ENCODE data around the gene FOXN3.

Gene FOXN3

GRCh38 chr14:89248411-89249064 lies 168.5 kb downstream of the FOXN3 start:
- no peak for DNase-seq

DNA sequence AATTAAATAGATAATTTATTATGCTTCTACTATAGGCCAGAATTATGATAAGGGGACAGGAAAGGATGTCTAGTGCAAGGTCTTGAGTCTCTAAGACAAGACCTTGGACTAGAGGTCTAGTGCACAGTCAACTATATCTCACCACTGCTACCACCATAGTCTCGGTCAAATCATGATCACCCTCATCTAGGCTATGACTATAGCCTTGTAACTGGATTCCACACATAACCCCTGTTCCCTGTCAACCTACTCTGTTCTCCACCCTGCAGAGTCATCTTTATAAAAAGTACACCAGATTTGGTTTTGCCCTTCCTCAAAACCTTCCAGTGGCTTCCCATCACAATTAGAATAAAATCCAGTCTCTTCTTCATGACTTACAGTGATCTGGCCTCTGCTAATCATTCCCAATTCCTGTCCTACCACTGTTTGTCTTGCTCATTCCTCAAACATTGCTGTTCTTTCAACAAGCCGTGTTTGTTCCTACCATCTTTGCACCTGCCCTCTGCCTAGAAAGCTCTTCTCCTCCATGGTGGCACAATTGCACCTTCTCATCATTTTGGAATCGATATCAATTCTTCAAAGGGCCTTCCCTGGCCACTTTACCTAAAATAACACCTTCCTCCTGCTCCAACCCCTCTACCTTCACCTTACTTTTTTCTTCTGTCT lies 169.4 kb downstream of the FOXN3 start:
- no peak for DNase-seq

DNA sequence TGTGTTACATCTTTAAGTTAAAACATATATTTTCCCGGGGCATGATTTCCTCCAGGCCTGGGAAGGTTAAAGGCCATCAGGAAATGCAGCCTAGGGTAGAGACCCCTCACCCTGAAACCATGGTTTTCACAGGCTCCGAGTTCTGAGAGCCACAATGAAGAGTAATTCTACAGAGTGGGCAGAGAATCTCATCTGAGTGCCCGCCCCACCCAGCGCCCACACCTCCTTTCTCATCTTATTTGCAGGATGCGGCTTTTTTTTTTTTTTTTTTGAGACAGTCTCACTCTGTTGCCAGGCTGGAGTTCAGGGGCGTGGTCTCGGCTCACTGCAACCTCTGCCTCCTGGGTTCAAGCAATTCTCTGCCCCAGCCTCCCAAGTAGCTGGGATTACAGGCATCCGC lies 170.7 kb downstream of the FOXN3 start:
- DNase-seq, result no peak

DNA sequence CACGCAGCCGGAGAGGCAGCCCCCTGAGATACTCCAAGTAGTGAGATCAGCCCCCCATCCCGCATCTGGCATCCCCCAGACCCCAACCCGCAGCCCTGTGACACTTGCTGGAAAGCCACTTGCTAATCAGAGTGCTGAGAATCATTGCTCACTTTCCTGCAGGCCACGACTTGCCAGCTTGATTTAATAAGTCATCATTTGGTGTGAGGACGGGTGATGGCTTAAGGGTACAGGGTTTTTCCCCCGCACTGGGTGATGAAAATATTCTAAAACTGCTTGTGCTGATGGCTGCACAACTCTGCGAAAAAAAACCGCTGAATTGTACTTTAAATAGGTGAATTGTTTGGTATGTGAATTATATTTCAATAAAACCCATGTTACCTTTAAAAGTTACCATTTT lies 171.2 kb downstream of the FOXN3 start:
- no peak for DNase-seq

DNA sequence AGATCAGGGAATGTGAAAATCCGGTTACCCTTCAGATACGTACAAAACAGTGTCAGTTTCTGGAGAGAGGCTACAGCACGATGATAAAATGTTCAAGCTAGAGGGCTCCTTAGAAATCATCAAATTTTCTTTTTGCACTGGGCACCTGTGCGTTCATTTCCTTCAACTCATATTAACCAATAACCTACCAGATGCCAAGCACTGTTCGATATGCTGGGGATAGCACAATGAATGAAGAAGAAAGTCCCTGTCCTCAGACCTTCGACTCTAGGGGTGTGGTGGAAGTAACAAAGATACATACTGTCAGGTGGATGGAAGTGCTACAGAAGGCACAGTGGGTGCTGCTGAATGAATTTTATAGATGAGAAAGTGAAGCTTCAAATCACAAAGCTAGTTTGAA lies 172.3 kb downstream of the FOXN3 start:
- no peak for DNase-seq

DNA sequence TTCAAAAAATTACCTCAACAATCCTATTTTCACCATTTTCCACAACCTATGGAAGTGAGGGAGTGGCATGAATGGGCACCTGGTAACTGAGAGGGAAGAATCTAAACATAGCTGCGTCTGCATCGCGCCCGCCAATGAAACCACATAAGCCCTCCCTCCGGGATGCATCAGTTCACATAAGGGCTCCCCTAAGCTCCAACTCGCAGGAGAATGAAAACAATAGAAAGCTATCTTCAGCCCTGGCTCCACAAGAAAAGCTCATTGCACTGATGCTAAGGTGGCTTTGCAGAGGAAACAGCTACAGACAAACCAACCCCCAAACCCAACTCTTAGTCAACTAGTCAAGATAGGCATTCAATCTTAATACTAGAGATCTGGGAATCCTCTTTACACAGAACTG lies 173.3 kb downstream of the FOXN3 start:
- DNase-seq, result no peak

DNA sequence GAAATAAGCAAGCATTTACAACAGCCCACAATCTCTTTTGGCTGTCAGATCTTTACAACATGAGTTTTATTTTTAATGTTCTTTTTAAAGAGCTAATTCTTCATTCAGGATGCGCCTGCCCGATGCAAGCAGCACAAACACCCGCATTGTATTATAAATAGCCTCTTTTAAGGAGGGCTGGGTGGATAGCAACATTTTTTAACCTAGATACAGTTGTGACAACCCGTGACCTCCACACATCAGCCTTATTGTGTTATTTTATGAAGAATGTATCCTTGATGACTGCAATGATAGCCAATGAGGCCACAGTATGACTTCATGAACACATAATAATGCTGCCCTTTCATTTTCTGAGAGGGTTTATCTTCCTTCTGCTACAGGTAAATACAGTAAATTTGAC lies 173.7 kb downstream of the FOXN3 start:
- DNase-seq, result no peak

GRCh38 chr14:89242652-89243279 lies 174.3 kb downstream of the FOXN3 start:
- DNase-seq, result no peak

GRCh38 chr14:89241934-89242651 lies 174.9 kb downstream of the FOXN3 start:
- no peak for DNase-seq

DNA sequence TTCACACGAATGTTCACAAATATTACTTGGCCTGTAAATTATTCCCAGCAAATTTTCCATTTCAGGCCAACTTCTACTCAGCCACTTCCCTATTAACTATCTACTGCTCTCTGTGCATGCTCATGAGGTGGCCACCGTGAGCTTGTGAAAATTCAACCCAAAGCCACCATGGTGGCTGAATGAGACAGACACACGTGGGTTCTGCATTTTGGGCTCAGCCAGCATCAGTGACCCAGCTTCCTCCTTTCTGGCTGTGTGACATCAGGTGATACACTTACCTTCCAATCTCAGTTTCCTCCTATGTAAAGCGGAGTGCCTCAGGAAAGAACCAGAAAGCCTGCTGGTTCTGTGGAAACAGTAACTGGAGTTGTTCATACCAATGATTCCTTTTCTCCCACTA lies 175.8 kb downstream of the FOXN3 start:
- DNase-seq, result no peak

DNA sequence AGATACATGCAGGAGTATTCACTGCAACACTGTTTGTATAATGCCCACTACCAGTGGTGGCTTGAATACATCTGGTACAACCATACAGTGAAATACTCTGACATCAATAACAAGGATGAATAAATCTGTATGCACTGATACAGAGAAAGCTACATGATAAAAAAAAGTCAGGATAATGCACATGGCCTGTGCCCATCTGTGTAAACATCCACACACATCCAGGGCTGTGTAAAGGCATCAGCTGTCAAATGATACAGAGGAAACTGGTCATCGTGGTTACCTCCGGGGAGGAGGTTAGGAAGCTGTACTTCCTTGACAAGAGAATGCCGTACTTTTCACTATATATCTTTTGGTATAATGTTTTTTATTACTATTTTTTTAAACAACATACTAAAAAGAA lies 176.6 kb downstream of the FOXN3 start:
- DNase-seq, result no peak

- DNase-seq, result no peak
Observed at GRCh38 chr14:89239023-89239422, 178.0 kb downstream of the FOXN3 start.

DNA sequence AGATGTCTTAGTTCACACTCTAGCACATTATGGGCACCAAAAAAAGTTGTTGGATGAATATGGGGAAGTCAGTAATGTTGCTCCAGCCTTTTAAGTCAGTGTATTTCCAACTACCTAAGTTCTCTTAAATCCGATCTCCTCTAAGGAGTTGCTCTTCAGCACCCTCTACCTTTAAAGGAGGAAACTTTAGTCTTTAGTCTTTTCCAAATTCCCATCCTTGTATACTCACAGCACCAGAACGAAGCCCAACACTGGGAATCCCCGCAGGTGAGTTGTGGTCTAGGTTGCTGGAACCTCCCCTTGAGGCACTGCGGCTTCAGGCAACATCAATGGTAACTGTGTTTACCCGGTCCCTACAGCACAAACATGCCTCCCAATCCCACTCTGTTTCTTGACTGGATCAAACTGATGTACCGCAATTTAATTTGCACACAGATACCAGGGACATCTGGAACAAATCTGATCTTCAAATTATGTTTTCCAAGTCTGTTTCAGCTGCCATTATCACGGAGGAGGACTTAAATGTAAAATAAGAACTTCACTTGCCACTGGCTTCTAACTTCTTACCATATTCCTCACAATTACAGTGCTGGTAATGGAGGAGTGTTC lies 179.0 kb downstream of the FOXN3 start:
- no peak for DNase-seq

GRCh38 chr14:89236851-89237250 lies 180.2 kb downstream of the FOXN3 start:
- no peak for DNase-seq

DNA sequence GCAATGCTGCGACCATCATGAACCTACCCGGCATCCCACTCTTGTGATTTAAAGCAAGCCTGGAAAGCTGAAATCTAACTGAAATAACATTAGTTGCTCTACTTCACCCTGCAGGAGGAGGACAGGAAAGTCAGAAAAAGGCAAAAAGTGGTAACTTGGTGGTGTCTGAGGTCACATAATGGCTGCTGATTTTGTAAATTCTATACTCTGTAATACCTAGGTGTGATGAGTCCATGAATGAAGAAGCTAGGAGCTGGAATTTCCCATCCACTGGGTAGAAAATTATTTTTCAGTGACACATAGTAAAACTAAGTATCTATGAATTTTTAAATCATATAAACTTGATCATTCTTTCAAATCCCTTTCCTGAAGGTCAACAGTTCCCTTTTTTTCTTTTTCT lies 183.8 kb downstream of the FOXN3 start:
- no peak for DNase-seq

DNA sequence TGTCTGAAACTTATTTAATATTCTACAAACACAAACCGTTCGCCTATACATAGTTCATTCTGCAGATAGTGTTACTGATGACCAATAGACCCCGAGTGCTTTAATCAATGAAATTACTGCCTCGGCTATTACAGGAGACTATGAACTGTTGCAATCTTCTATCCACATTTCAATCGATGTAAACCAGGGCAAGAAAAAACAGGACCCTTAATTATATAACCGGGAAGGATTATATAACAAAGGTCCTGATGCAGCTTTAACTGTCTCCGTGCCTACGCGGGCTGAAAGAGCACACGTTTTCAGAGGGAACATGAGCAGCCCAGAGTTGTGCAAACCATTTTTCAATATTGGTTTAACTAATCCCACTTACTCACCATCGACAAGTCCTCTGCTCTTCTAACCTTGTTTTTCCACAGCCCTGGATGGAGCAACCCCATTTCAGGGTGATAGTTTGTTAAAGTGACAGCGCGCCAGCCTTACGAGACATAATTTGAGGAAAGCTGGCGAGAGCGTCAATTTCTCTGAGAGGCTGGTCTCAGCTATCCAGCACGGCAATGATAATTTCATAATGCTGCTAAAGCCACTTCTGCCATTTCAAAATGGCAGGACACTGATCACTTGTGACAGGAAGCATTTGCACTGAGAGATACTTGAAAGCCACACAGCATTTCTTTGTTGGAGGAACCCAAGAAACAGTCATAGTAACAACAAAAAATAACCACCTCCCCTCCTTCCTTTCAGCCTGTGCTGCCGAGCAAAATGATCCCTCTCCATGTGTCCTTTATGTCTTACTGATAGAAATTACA lies 184.6 kb downstream of the FOXN3 start:
- no peak for DNase-seq

GRCh38 chr14:89231426-89232113 lies 185.5 kb downstream of the FOXN3 start:
- DNase-seq, result no peak

- DNase-seq, result no peak
Observed at GRCh38 chr14:89228921-89229639, 188.0 kb downstream of the FOXN3 start.

DNA sequence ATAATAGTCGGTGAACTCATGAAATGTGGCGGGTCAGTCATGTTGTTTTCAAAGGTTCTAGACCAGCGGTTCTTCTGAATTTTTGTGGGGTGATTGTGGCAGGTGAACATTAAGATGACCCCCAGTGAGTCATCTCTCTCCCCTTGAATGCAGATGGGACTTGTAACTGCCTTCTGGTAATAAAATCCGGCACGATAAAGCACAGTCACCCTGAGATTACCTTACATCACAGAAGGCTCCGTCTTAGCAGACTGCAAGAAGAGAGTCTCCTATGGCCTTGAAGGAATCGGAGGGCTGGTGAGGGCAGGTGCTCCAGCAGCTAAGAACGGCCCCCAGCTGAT lies 189.6 kb downstream of the FOXN3 start:
- no peak for DNase-seq

DNA sequence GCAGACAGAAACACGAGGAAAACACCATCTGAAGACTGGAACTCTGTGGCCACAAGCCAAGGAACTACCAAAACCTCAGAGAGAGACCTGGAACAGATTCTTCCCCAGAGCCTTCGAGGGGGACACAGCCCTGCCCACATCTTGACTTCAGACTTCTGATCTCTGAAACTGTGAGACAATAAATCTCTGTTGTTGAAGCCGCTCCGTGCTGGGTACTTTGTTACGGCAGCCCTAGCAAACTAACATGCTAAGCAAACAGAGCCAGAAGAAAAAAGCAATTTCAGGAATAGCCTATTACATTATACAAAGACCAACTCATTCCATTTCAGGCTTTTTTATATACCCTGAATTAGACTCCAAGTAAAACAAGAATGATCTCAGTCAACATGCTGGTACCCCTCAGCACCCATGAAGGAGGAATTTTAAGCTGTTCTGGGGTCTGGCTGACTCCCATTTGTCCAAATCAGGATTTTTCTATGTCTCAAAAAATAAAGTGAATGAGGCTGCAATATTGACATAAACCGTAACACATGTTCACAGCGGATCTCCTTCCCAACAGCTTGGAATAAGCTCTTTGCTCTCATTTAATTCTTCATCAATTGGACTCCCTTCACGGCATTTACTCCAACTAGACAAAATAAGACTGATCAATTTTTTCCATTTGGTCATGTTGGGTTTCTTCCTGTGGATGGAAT lies 190.1 kb downstream of the FOXN3 start:
- DNase-seq, result no peak

DNA sequence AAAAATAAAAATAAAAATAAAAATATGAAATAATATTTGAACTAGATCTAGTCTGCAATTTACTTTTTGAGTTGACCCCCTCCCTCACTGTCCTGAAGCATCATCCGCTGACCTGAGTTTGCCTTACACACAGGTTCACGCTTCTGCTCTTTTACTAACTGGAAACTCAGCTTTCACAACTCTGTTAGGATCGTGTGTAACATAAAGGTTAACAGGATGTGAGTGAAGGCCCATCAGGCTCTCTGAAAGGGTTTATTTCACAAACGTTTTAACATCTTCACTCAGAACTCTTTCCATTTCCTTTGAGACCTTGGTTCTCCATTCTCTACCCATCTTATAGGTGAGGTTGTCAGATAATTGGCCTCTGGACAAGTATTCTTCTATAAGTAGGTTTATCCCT lies 191.4 kb downstream of the FOXN3 start:
- DNase-seq, result no peak
